IMR-90 (cell line): ENCODE data around the gene AQP6. TPM values are rescaled to one million over a fixed set of nuclear protein-coding genes. Genes with fewer than 3 reads are reported as not detected.

ENCODE experiments used
- ATAC-seq: fragments of 200-7000 bp; cut with Tn5 transposase; 2 replicates; pipeline ENCODE4 v1.9.1; 2020; ENCODE audit warnings: low read depth, mild to moderate bottlenecking, moderate library complexity
- BruUV-seq: library from RNA; stranded (reverse); fragments of 400-500 nt; replicated peaks from 2 replicates; lab custom pipeline; 2021; lab: Mats Ljungman, UMichigan
- CTCF ChIA-PET: fragments of 300-600 bp; formaldehyde crosslinking; extraction: SDS; loops from one replicate; lab custom pipeline; 2021; ENCODE audit warnings: antibody characterized with exemption; lab: Yijun Ruan, JAX
- POLR2A ChIA-PET: fragments of 300-600 bp; sonication (Branson Sonifier 250); formaldehyde crosslinking; loops from one replicate; lab custom pipeline; 2022; ENCODE audit warnings: antibody characterized with exemption; ENCODE audit not compliant: unreplicated experiment; lab: Charles Lee
- DNase-seq: peaks from one replicate; pipeline ENCODE4 v3.0.0; 2013
- H2AFZ ChIP-seq: replicated peaks from 2 replicates; pipeline ENCODE3; 2013; ENCODE audit warnings: low read length, mild to moderate bottlenecking; ENCODE audit not compliant: poor library complexity
- H2AK5ac ChIP-seq: 2 replicates; pipeline ENCODE4 v1.6.1; 2013; ENCODE audit warnings: low read depth, low read length, inconsistent platforms
- H2AK9ac ChIP-seq: replicated peaks from 2 replicates; pipeline ENCODE3; 2013; ENCODE audit warnings: mild to moderate bottlenecking, low read depth, low read length, moderate library complexity; ENCODE audit not compliant: poor library complexity
- H2BK120ac ChIP-seq: 2 replicates; pipeline ENCODE4 v1.6.1; 2013; ENCODE audit warnings: low read depth, low read length, inconsistent platforms
- H2BK15ac ChIP-seq: 3 replicates; pipeline ENCODE4 v1.6.1; 2013; ENCODE audit warnings: low read depth, low read length, inconsistent platforms
- H2BK20ac ChIP-seq: 2 replicates; pipeline ENCODE4 v1.6.1; 2013; ENCODE audit warnings: low read depth, mild to moderate bottlenecking, inconsistent platforms, low read length, moderate library complexity
- H2BK5ac ChIP-seq: 2 replicates; pipeline ENCODE4 v1.6.1; 2013; ENCODE audit warnings: mild to moderate bottlenecking, low read depth, low read length, inconsistent platforms; ENCODE audit not compliant: poor library complexity, severe bottlenecking
- H3K14ac ChIP-seq: replicated peaks from 2 replicates; pipeline ENCODE4 v1.6.1; 2013; ENCODE audit warnings: low read depth, low read length, inconsistent platforms
- H3K18ac ChIP-seq: 2 replicates; pipeline ENCODE4 v1.6.1; 2013; ENCODE audit warnings: low read depth, low read length, control low read depth
- H3K23ac ChIP-seq: 2 replicates; pipeline ENCODE4 v1.6.1; 2013; ENCODE audit warnings: low read depth, low read length, inconsistent platforms
- H3K27ac ChIP-seq: 2 replicates; pipeline ENCODE4 v1.5.1; 2013; ENCODE audit warnings: mild to moderate bottlenecking, control low read depth, low read length; ENCODE audit not compliant: insufficient read depth
- H3K27me3 ChIP-seq: 2 replicates; pipeline ENCODE4 v1.6.1; 2013; ENCODE audit warnings: low read length; ENCODE audit not compliant: control insufficient read depth, insufficient read depth
- H3K36me3 ChIP-seq: 2 replicates; pipeline ENCODE4 v1.6.1; 2013; ENCODE audit warnings: low read length, mixed read lengths; ENCODE audit not compliant: control insufficient read depth, insufficient read depth
- H3K4ac ChIP-seq: 2 replicates; pipeline ENCODE4 v1.6.1; 2013; ENCODE audit warnings: low read depth, low read length, inconsistent platforms
- H3K4me1 ChIP-seq: 2 replicates; pipeline ENCODE4 v1.6.1; 2013; ENCODE audit warnings: low read length, mixed read lengths; ENCODE audit not compliant: control insufficient read depth, insufficient read depth
- H3K4me2 ChIP-seq: 2 replicates; pipeline ENCODE4 v1.6.1; 2013; ENCODE audit warnings: low read depth, mild to moderate bottlenecking, control low read depth, low read length, moderate library complexity
- H3K4me3 ChIP-seq: 2 replicates; pipeline ENCODE4 v1.5.1; 2013; ENCODE audit warnings: low read depth, mild to moderate bottlenecking, control low read depth, low read length, moderate library complexity; ENCODE audit not compliant: insufficient read depth
- H3K56ac ChIP-seq: 2 replicates; pipeline ENCODE4 v1.6.1; 2013; ENCODE audit warnings: low read length, inconsistent platforms; ENCODE audit not compliant: insufficient read depth; ENCODE audit errors: extremely low read depth
- H3K79me1 ChIP-seq, 2 experiments: 2 replicates each; pipeline ENCODE4 v1.6.1; 2013; ENCODE audit warnings: low read length in 2 of 2, inconsistent platforms in 1 of 2, low read depth in 1 of 2
- H3K9ac ChIP-seq: 2 replicates; pipeline ENCODE4 v1.6.1; 2013; ENCODE audit warnings: low read depth, low read length, control low read depth
- H3K9me1 ChIP-seq: 2 replicates; pipeline ENCODE4 v1.6.1; 2013; ENCODE audit warnings: low read length, inconsistent platforms; ENCODE audit not compliant: insufficient read depth
- H3K9me3 ChIP-seq: 2 replicates; pipeline ENCODE4 v1.6.1; 2013; ENCODE audit warnings: low read length; ENCODE audit not compliant: control insufficient read depth, insufficient read depth
- H4K20me1 ChIP-seq: 2 replicates; pipeline ENCODE4 v1.6.1; 2013; ENCODE audit warnings: low read length, inconsistent platforms; ENCODE audit not compliant: insufficient read depth
- H4K5ac ChIP-seq: 2 replicates; pipeline ENCODE4 v1.6.1; 2013; ENCODE audit warnings: mild to moderate bottlenecking, low read depth, low read length, control low read depth
- H4K8ac ChIP-seq, 2 experiments: 2 replicates each; pipeline ENCODE4 v1.6.1; 2013; ENCODE audit warnings: low read depth in 2 of 2, low read length in 2 of 2, control low read depth in 1 of 2, inconsistent platforms in 1 of 2
- H4K91ac ChIP-seq: 2 replicates; pipeline ENCODE4 v1.6.1; 2013; ENCODE audit warnings: low read depth, low read length, inconsistent platforms; ENCODE audit not compliant: insufficient read depth
- CHD1 ChIP-seq: IDR thresholded peaks from 2 replicates; pipeline ENCODE4 v1.6.1; 2012; ENCODE audit warnings: low read depth, low read length, improper control_type of control experiment
- CTCF ChIP-seq: conservative IDR thresholded peaks from 2 replicates; pipeline ENCODE4 v1.5.1; 2012; ENCODE audit warnings: mild to moderate bottlenecking, low read depth, low read length, improper control_type of control experiment
- MAFK ChIP-seq: IDR thresholded peaks from 2 replicates; pipeline ENCODE4 v1.6.1; 2012; ENCODE audit warnings: low read depth, low read length, improper control_type of control experiment
- NFE2L2 ChIP-seq: fragments of 150-350 bp; IDR thresholded peaks from 2 replicates; pipeline ENCODE4 v1.6.1; 2016; ENCODE audit warnings: low read depth, mild to moderate bottlenecking, low read length
- RAD21 ChIP-seq: IDR thresholded peaks from 2 replicates; pipeline ENCODE4 v1.6.1; 2012; ENCODE audit warnings: low read length, improper control_type of control experiment
- RCOR1 ChIP-seq: IDR thresholded peaks from 2 replicates; pipeline ENCODE4 v1.6.1; 2012; ENCODE audit warnings: mild to moderate bottlenecking, low read length, improper control_type of control experiment; ENCODE audit not compliant: insufficient replicate concordance
- USF2 ChIP-seq: fragments of 150-350 bp; IDR thresholded peaks from 2 replicates; pipeline ENCODE4 v1.6.1; 2017; ENCODE audit warnings: mild to moderate bottlenecking, antibody characterized with exemption, low read length, low read depth
- WGBS, 2 experiments: methylation state at CpG; one replicate each; pipeline versions ENCODE4 v1.1.5 to v1.1.7; 2013; ENCODE audit warnings: missing lambda C conversion rate in 2 of 2; ENCODE audit not compliant: insufficient read length in 1 of 2; ENCODE audit errors: extremely low coverage in 2 of 2; 5-methylcytosine and 5-hydroxymethylcytosine counted together
- dilution Hi-C: fragments of 300-500 bp; cut with HindIII; formaldehyde crosslinking; loops from one replicate; pipeline ENCODE4 v1.14.3; 2018; ENCODE audit warnings: low sequenced_read_pairs; ENCODE audit not compliant: unreplicated experiment
- in situ Hi-C: fragments of 300-500 bp; cut with MboI; formaldehyde crosslinking; loops from 3 replicates; pipeline ENCODE4 v1.14.3; 2019; ENCODE audit warnings: low sequenced_read_pairs, inconsistent platforms, mixed read lengths
- intact Hi-C: fragments of 100-400 bp; cut with micrococcal nuclease; formaldehyde crosslinking; loops from 2 replicates; pipeline ENCODE4 v1.10.0; 2022
- polyA plus RNA-seq, 3 experiments: library from polyadenylated mRNA; depleted of rRNA; stranded (reverse); fragments of >200 nt; gene quantifications; 2 replicates each; pipeline ENCODE4 v1.2.3, GENCODE V29; 2012; ENCODE audit warnings: low replicate concordance in 1 of 3
- total RNA-seq: library from RNA; depleted of rRNA; stranded (reverse); fragments of >200 nt; gene quantifications from 2 replicates; pipeline ENCODE4 v1.2.3, GENCODE V29; 2012

The AQP6 gene
- total and polyA plus RNA-seq, 2 of the 4 experiments (the other 2 are of a cell fraction), result not detected

GRCh38 chr12:49925433-49926204, 47.1 kb upstream of the AQP6 start (continued):
- no peak for TF ChIP-seq USF2

GRCh38 chr12:49928471-49928870, 44.3 kb upstream of the AQP6 start:
- no peak overlapping the region for H3K56ac ChIP-seq
- no peak for DNase-seq
- TF ChIP-seq MAFK, result no peak
- TF ChIP-seq CHD1, result no peak
- TF ChIP-seq CTCF, result no peak
- no peak for TF ChIP-seq NFE2L2
- no peak for TF ChIP-seq RAD21
- no peak for TF ChIP-seq RCOR1
- H3K9me3 ChIP-seq, result no peaks in the 10 kb centered on the region
- no peak overlapping the region for H4K8ac ChIP-seq
- no peak overlapping the region for H4K91ac ChIP-seq
- CTCF ChIA-PET, result interaction anchor here (1.2 kb wide), 2 partner anchors 17 to 62 kb away, joined by 4 to 10 read pairs; no protein-coding TSS in a partner anchor
- no peak overlapping the region for H3K27ac ChIP-seq
- in situ Hi-C loops, result no loop called here
- no peak overlapping the region for H3K23ac ChIP-seq
- no peak overlapping the region for H2AFZ ChIP-seq
- no peak overlapping the region for H2AK9ac ChIP-seq
- H4K20me1 ChIP-seq, result no peaks in the 10 kb centered on the region
- H2BK120ac ChIP-seq, result no peak overlapping the region
- no peak overlapping the region for H3K14ac ChIP-seq
- no TSS peak for BruUV-seq
- H3K9ac ChIP-seq, result no peak overlapping the region
- H3K4me1 ChIP-seq, result no peaks in the 10 kb centered on the region
- no peak overlapping the region for H4K5ac ChIP-seq
- no peak overlapping the region for H3K4me2 ChIP-seq
- no peak overlapping the region for H3K4me3 ChIP-seq
- no peak overlapping the region for H2BK15ac ChIP-seq
- intact Hi-C loops, result no loop called here
- H3K79me1 ChIP-seq, result no peaks in the 10 kb centered on the region
- H3K27me3 ChIP-seq, result no peaks in the 10 kb centered on the region; the same call in 1 of the 2 replicates
- no peak overlapping the region for H2BK5ac ChIP-seq
- H3K18ac ChIP-seq, result no peak overlapping the region
- dilution Hi-C loops, result no loop called here
- H3K9me1 ChIP-seq, result peaks cover 4% of the 10 kb centered on the region; the same call in 1 of the 2 replicates
- no peaks in the 10 kb centered on the region for H3K36me3 ChIP-seq
- 90% methylated on average over 4 of the region's 6 CpGs; no CpG with 5 or more reads in 1 of the 2 experiments for WGBS, 2 experiments
- no peak overlapping the region for H2AK5ac ChIP-seq
- no peak overlapping the region for H2BK20ac ChIP-seq
- no peak for ATAC-seq
- H3K4ac ChIP-seq, result no peak overlapping the region
- POLR2A ChIA-PET, result no interaction called here
